IMR-90 (cell line): Measurements from ENCODE around the gene ERGIC2.

Experiments used
- CEBPB ChIP-seq: IDR thresholded peaks from 2 replicates; pipeline ENCODE4 v1.6.1; 2012; ENCODE audit warnings: low read depth, low read length, improper control_type of control experiment
- CHD1 ChIP-seq: IDR thresholded peaks from 2 replicates; pipeline ENCODE4 v1.6.1; 2012; ENCODE audit warnings: low read depth, low read length, improper control_type of control experiment
- MXI1 ChIP-seq: IDR thresholded peaks from 2 replicates; pipeline ENCODE4 v1.6.1; 2012; ENCODE audit warnings: low read depth, mild to moderate bottlenecking, low read length, moderate library complexity, borderline replicate concordance
- NFE2L2 ChIP-seq: fragments of 150-350 bp; IDR thresholded peaks from 2 replicates; pipeline ENCODE4 v1.6.1; 2016; ENCODE audit warnings: low read depth, mild to moderate bottlenecking, low read length
- POLR2A ChIP-seq: IDR thresholded peaks from 2 replicates; pipeline ENCODE4 v1.6.1; 2012; ENCODE audit warnings: mild to moderate bottlenecking, low read depth, low read length
- RFX5 ChIP-seq: IDR thresholded peaks from 2 replicates; pipeline ENCODE4 v1.8.0; 2012; ENCODE audit warnings: low read depth, mild to moderate bottlenecking, low read length, moderate library complexity
- SMC3 ChIP-seq: fragments of 150-350 bp; IDR thresholded peaks from 2 replicates; pipeline ENCODE4 v1.6.1; 2016; ENCODE audit warnings: low read depth, mild to moderate bottlenecking, antibody characterized with exemption, low read length, moderate library complexity
- TF ChIP-seq, protein P1 (sequence below): conservative IDR thresholded peaks from 2 replicates; pipeline ENCODE4 v1.5.1; 2012; ENCODE audit warnings: mild to moderate bottlenecking, low read depth, low read length, improper control_type of control experiment
- TF ChIP-seq, protein P2 (sequence below): fragments of 150-350 bp; IDR thresholded peaks from 2 replicates; pipeline ENCODE4 v1.6.1; 2016; ENCODE audit warnings: low read depth, mild to moderate bottlenecking, low read length, moderate library complexity, borderline replicate concordance

DNA sequence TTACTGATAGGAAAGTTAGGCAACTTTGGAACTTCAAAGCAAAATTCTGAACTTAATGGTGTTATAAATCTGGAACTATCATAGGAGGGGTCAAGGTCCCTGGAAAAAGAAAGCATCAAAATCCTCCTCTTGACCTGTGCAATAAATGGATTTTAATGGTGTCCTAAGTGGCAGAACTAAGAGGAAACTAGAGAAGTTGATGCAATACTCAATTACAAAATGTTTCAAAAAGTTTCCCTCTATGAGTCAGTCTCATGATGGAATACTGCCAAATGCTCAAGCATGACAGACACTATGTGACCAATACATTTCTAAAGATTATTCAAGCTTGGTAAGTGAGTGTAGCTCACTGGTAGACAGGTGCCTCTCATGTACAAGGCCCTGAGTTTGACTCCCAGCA, 47.7 kb upstream of the ERGIC2 start:
- TF ChIP-seq, protein P1, sequence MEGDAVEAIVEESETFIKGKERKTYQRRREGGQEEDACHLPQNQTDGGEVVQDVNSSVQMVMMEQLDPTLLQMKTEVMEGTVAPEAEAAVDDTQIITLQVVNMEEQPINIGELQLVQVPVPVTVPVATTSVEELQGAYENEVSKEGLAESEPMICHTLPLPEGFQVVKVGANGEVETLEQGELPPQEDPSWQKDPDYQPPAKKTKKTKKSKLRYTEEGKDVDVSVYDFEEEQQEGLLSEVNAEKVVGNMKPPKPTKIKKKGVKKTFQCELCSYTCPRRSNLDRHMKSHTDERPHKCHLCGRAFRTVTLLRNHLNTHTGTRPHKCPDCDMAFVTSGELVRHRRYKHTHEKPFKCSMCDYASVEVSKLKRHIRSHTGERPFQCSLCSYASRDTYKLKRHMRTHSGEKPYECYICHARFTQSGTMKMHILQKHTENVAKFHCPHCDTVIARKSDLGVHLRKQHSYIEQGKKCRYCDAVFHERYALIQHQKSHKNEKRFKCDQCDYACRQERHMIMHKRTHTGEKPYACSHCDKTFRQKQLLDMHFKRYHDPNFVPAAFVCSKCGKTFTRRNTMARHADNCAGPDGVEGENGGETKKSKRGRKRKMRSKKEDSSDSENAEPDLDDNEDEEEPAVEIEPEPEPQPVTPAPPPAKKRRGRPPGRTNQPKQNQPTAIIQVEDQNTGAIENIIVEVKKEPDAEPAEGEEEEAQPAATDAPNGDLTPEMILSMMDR, result no peak
- TF ChIP-seq POLR2A, result no peak
- TF ChIP-seq, protein P2, sequence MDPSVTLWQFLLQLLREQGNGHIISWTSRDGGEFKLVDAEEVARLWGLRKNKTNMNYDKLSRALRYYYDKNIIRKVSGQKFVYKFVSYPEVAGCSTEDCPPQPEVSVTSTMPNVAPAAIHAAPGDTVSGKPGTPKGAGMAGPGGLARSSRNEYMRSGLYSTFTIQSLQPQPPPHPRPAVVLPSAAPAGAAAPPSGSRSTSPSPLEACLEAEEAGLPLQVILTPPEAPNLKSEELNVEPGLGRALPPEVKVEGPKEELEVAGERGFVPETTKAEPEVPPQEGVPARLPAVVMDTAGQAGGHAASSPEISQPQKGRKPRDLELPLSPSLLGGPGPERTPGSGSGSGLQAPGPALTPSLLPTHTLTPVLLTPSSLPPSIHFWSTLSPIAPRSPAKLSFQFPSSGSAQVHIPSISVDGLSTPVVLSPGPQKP, result no peak
- no peak for TF ChIP-seq MXI1
- no peak for TF ChIP-seq NFE2L2
- TF ChIP-seq CEBPB, result peak; percentile 92
- TF ChIP-seq RFX5, result no peak
- TF ChIP-seq SMC3, result no peak
- no peak for TF ChIP-seq CHD1
